ENCODE results near the gene ZDHHC19.

DNA sequence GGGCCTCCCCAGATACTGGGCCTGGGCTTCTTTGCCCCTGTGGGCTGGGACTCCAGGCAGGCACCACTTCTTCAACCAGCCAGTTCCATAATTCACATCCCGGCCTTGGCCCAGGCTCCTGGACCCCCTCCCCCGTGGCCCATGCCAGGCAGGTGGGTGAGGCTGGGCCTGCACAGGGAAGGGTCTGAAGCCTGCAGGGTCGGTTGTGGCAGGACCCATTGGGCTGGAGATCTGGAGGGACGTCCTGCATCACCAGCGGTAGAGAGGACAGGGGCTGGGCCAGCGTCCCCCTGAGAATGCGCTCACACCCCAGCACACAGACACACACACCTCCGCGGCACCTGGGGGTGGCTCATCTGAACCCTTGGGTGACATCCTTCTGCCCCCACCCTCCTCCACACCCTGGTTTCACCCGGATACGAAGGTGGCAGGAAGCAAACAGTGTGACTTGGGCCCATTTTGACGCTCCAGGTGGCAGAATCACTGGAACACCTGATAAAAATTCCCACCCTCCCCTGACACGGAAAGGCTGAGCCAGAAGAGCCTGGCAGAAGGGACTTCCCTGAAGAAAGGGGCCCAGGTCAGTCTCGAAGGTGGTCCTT, 15.4 kb downstream of the ZDHHC19 start:
- TF ChIP-seq, protein P1, sequence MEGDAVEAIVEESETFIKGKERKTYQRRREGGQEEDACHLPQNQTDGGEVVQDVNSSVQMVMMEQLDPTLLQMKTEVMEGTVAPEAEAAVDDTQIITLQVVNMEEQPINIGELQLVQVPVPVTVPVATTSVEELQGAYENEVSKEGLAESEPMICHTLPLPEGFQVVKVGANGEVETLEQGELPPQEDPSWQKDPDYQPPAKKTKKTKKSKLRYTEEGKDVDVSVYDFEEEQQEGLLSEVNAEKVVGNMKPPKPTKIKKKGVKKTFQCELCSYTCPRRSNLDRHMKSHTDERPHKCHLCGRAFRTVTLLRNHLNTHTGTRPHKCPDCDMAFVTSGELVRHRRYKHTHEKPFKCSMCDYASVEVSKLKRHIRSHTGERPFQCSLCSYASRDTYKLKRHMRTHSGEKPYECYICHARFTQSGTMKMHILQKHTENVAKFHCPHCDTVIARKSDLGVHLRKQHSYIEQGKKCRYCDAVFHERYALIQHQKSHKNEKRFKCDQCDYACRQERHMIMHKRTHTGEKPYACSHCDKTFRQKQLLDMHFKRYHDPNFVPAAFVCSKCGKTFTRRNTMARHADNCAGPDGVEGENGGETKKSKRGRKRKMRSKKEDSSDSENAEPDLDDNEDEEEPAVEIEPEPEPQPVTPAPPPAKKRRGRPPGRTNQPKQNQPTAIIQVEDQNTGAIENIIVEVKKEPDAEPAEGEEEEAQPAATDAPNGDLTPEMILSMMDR (conservative IDR thresholded peaks at IDR 0.05), result no peak
- no peak for TF ChIP-seq ZFX (IDR thresholded peaks at IDR 0.05)
